Stimulated activated CD8-positive, alpha-beta memory T cell treated with anti-CD3 and anti-CD28 coated beads, Interleukin-7, amount 100 ng/mL, for 48 hours (primary cell): ENCODE results near the gene DRC7.

Experiments used
- DNase-seq, 2 donors: peaks; one replicate each; pipeline ENCODE4 v3.0.0-alpha.2; 2020; ENCODE audit warnings: low read depth in 1 of 2; ENCODE audit errors: extremely low read depth in 1 of 2

DRC7 gene, protein sequence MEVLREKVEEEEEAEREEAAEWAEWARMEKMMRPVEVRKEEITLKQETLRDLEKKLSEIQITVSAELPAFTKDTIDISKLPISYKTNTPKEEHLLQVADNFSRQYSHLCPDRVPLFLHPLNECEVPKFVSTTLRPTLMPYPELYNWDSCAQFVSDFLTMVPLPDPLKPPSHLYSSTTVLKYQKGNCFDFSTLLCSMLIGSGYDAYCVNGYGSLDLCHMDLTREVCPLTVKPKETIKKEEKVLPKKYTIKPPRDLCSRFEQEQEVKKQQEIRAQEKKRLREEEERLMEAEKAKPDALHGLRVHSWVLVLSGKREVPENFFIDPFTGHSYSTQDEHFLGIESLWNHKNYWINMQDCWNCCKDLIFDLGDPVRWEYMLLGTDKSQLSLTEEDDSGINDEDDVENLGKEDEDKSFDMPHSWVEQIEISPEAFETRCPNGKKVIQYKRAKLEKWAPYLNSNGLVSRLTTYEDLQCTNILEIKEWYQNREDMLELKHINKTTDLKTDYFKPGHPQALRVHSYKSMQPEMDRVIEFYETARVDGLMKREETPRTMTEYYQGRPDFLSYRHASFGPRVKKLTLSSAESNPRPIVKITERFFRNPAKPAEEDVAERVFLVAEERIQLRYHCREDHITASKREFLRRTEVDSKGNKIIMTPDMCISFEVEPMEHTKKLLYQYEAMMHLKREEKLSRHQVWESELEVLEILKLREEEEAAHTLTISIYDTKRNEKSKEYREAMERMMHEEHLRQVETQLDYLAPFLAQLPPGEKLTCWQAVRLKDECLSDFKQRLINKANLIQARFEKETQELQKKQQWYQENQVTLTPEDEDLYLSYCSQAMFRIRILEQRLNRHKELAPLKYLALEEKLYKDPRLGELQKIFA

GRCh38 chr16:57694725-57695679 lies at the start of gene DRC7:
DRC7 (plus strand) TSS chr16:57694806; CDS start chr16:57697950, 3,144 bp downstream.
- peak in 1 of 2 donors; percentile 7 for DNase-seq

GRCh38 chr16:57645169-57645568 lies 49.4 kb upstream of the DRC7 start:
- no peak for DNase-seq

DNA sequence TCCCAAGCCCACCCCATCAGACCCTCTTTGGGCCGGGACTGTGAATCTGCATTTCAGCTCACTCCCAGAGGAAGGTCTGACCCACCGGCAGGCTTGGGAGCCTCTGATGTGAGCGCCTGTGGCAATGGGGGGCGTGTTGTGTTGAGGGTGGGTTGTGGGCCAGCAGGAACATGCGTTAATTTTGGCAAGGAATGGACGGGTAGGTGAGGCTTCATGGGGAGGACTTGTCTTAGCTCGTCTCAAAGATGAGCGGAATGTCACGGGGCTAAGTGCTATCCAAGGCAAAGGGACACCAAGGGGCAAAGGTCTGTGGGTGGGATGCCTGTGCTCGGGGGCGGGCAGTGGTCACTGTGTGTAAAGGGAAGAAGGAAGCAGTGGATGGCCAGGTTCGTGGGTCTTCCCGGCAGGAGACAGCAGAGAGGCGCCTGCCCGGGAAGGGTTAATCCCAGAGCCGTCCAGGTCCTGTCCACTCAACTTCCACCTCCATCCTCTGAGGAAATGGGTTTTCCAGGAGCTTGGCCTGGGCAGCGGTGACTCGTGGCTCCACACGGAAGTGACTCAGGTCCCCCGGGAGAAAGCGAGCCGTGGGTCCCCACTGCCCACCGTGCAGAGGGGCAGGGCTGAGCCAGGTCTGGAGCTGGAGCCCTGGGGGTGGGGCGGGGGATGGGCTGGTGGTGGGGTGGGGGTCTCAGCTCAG lies 48.8 kb upstream of the DRC7 start:
- DNase-seq = no peak

GRCh38 chr16:57646388-57647039 lies 48.1 kb upstream of the DRC7 start:
- no peak for DNase-seq

- DNase-seq = no peak
These were observed 47.3 kb upstream of the DRC7 start for GRCh38 chr16:57647136-57647875.

GRCh38 chr16:57648125-57648524 lies 46.5 kb upstream of the DRC7 start:
- DNase-seq = no peak

- DNase-seq = peak; percentile 65 to 70
These were observed 45.8 kb upstream of the DRC7 start for GRCh38 chr16:57648581-57649442.

GRCh38 chr16:57649443-57649751 lies 45.2 kb upstream of the DRC7 start:
- no peak for DNase-seq

- DNase-seq = no peak
These were observed 44.8 kb upstream of the DRC7 start for GRCh38 chr16:57649846-57650245.

GRCh38 chr16:57651344-57652333 lies 43.0 kb upstream of the DRC7 start:
- no peak for DNase-seq

- no peak for DNase-seq
These were observed 41.7 kb upstream of the DRC7 start for GRCh38 chr16:57652695-57653471.

- no peak for DNase-seq
These were observed 40.7 kb upstream of the DRC7 start for GRCh38 chr16:57653936-57654335.

DNA sequence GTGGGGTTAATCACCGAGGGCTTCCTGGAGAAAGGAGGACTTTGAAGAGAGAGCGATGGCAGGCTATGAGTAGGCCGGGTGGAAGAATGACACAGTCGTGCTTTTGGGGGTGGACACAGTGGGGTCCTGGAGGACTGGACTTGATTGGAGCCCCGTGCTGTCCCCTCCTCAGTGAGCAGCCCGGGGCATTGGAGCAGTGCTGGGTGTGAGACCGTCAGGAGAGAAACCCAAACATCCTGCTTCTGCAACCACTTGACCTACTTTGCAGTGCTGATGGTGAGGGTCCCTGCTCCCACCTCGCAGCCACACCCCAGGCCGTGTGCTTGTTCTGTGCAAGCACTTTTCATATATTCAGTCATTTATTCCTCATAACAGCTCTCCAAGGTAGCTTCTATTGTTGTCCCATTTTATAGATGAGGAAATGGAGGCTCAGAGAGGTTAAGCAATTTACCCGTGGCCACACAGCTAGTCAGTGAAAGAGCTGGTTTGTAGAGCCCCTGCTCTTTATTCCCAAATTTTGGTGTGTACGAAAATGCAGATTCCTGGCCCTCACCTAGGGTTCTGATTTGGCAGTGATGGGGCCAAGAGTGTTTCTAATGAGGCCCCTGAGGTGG lies 38.2 kb upstream of the DRC7 start:
- DNase-seq = no peak

DNA sequence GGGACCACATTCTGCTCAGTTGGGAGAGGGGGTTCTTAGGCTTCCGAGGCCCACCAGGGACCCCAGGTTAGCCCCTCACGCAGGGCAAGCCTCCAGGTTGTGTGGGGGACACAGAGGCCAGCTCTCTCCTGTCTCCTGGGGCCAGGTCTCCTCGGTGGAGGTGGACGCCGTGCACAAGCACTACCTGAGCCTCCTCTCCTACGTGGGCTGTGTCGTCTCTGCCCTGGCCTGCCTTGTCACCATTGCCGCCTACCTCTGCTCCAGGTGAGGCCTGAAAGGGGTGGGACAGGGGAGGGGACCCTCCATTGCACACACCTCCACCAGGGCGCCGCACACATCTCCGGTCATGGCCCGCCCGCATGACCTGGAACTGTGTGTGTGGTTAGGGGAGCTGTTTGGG lies 37.4 kb upstream of the DRC7 start:
- DNase-seq = no peak

DNA sequence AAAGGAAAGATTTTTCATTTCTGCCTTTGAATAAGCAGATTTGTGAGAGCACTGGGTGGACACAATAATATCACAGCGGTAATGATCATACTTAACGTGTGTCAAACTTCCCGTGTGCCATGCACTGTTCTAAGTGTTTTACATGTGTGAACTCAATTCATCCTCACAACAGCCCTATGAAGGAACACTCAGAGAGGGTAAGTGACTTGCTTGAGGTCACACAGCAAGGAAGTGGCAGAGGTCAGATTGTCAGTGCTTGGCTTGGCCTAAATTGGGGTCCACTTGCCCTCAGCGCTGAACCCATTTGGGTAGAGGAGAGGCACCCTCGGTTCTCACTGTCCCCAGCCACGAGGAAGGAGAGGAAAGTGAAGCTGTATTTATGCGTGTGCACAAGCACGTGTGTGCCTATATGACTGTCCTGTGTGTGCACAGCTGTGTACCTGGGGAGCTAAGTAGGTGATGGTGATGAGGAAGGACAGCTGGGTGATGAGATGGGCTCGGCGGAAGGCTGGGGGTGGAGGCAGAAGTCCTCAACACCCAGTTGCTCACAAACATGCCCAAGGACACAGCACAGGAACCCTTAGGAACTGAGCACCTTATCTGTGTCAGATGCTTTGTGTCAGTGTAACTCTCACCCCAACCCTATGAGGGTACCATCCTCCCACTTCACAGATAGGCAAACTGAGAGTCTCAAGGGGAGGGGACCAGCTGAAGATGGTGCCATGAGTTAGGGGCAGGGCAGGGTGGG lies 36.3 kb upstream of the DRC7 start:
- no peak for DNase-seq
